GM19240 (cell line): ENCODE results near the gene GAL3ST1.

Experiments used
- DNase-seq: peaks from one replicate; pipeline ENCODE4 v3.0.0; 2011; ENCODE audit warnings: low spot score; ENCODE audit not compliant: insufficient read length

The GAL3ST1 gene

GRCh38 chr22:30537083-30537731 is 37.3 kb downstream of the GAL3ST1 start:
- no peak for DNase-seq

GRCh38 chr22:30535182-30535581 is 39.3 kb downstream of the GAL3ST1 start:
- no peak for DNase-seq

GRCh38 chr22:30531651-30532608 is 42.5 kb downstream of the GAL3ST1 start:
- no peak for DNase-seq

GRCh38 chr22:30526656-30527055 is 47.8 kb downstream of the GAL3ST1 start:
- DNase-seq, result no peak

GRCh38 chr22:30523646-30524489 is 50.6 kb downstream of the GAL3ST1 start:
- no peak for DNase-seq

- no peak for DNase-seq
Measured at GRCh38 chr22:30521368-30522156, 52.9 kb downstream of the GAL3ST1 start.

GRCh38 chr22:30519842-30520425 is 54.5 kb downstream of the GAL3ST1 start:
- DNase-seq, result no peak

- no peak for DNase-seq
Measured at GRCh38 chr22:30516731-30517130, 57.7 kb downstream of the GAL3ST1 start.

GRCh38 chr22:30516273-30516672 is 58.2 kb downstream of the GAL3ST1 start:
- DNase-seq, result no peak

- no peak for DNase-seq
Measured at GRCh38 chr22:30514252-30514651, 60.2 kb downstream of the GAL3ST1 start.

- DNase-seq, result no peak
Measured at GRCh38 chr22:30513462-30513861, 61.0 kb downstream of the GAL3ST1 start.

GRCh38 chr22:30511911-30512310 is 62.6 kb downstream of the GAL3ST1 start:
- DNase-seq, result no peak

- no peak for DNase-seq
Measured at GRCh38 chr22:30511109-30511508, 63.4 kb downstream of the GAL3ST1 start.

GRCh38 chr22:30508216-30508615 is 66.2 kb downstream of the GAL3ST1 start:
- DNase-seq, result no peak

- no peak for DNase-seq
Measured at GRCh38 chr22:30507670-30508069, 66.8 kb downstream of the GAL3ST1 start.

GRCh38 chr22:30506507-30506968 is 67.9 kb downstream of the GAL3ST1 start:
- no peak for DNase-seq
